NOMO-1 treated with dmso at 0.1 percent for 144 hours (cell line): ENCODE data around the gene CARD8.

Experiments used
- DNase-seq: peaks from one replicate; lab custom pipeline; 2025; ENCODE audit not compliant: unreplicated experiment; lab: John Stamatoyannopoulos, UW

Gene CARD8

GRCh38 chr19:48174445-48175030 is 81.2 kb downstream of the CARD8 start:
- DNase-seq, result no peak

GRCh38 chr19:48171710-48172109 is 84.0 kb downstream of the CARD8 start:
- DNase-seq, result no peak

GRCh38 chr19:48170817-48171347 is 84.8 kb downstream of the CARD8 start:
- DNase-seq, result no peak

- peak; percentile 91 for DNase-seq
Measured at GRCh38 chr19:48169939-48170803, 85.5 kb downstream of the CARD8 start, which contains the start of the genes LIG1 and ZSWIM9. TSS of gene LIG1 (minus strand) at chr19:48170344. CDS start at chr19:48165566, 4,778 bp downstream. TSS of gene ZSWIM9 (plus strand) at chr19:48170680. CDS start at chr19:48171803, 1,123 bp downstream.

GRCh38 chr19:48169578-48169938 is 86.2 kb downstream of the CARD8 start:
- peak; percentile 40 for DNase-seq

GRCh38 chr19:48168689-48169088 is 87.0 kb downstream of the CARD8 start:
- no peak for DNase-seq

GRCh38 chr19:48158210-48158790 is 97.4 kb downstream of the CARD8 start:
- DNase-seq, result no peak
